Measurements from ENCODE around the gene DAP3.
"Not testable (repeated sequence)": the region's sequence is repeated elsewhere in the genome, so short reads cannot be mapped to it uniquely, and the experiment has no call there.

GRCh38 chr1:155763989-155764388, 75.1 kb downstream of the DAP3 start:
- not testable (repeated sequence) for TF ChIP-seq CTCF (IDR thresholded peaks at IDR 0.05; ENCODE audit: control extremely low read depth in 1 of 3, insufficient read depth in 1 of 3, low read depth in 1 of 3, low read length in 3 of 3); JUN (IDR thresholded peaks at IDR 0.05; ENCODE audit: low read depth, low read length); POLR2A (IDR thresholded peaks at IDR 0.05; ENCODE audit: control extremely low read depth in 1 of 2, low read depth in 2 of 2, low read length in 2 of 2)
